HG03565 (cell line): ENCODE data around the gene CHRD.

Source experiments
- ATAC-seq: cut with Tn5 transposase; IDR thresholded peaks from one replicate; pipeline ENCODE4 v1.9.1; 2021; ENCODE audit warnings: mild to moderate bottlenecking, moderate library complexity; ENCODE audit not compliant: unreplicated experiment

The CHRD gene

DNA sequence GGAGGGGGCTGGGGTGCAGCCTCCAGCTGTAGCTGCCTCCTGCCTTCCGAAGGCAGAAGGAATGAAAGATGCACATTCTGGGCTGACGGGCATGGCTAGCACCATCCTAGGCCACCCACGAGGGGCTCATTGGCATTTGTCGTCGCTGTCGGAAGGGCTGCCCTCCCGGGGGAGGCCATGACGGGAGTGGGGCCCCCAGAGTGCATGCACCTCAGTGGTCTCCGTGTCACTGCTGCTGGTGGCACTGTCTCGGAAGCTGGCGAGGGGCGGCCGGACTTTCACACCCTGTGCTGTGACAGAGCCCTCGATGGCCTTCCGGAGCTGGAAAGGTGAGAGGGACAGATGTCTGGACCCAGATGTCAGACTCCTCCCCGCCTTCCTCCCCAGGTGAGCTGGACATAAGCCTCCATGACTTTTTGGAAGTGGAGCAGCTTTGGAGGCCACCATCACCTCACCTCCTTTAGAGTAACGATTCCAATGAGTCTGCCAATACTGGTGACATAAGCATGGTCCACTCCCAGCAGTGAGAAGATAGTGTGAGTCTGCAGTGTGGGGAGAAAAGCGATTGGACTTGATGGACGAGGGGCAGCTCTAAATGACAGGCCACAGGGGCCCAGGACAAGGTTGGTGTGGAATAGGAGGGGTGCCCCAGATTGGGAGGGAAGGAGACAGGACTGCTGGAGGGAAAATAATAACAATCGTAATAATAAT lies 33.2 kb upstream of the CHRD start:
- ATAC-seq, result no peak

DNA sequence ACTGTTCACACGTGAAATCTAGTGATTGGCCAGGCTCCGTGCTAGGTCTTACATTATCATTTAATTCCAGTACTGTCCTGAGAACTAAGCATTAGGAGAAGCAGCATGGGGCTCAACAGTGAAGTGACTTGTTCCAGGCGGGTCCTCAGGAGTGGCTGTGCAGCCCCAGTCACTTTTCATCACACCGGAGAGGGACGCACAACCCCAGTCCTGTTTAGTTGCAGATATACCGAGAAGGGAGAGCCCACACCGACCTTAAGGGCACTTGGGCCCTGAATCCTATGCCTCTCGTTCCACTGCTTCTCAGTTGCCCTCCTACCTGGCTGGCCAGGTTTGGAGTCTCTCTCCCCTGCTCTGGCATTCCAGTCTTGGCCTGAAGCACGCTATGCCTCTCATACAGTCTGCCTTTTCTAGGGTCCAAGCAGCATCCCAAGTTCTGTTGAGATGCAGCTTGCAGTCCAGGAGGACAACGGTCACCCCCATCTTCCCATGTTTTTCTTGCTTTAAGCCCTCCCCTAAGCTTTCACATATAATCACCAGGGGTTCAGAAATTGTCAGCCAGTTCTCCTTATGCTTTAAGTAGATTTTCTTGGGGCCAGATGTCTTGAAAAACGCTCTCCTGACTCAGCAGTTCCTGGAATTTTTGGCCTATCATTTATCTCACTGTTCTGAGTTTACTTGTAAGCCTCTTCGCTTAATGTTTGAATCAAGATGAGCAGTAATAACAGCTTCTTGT lies 32.4 kb upstream of the CHRD start:
- ATAC-seq, result no peak

- no peak for ATAC-seq
Measured at GRCh38 chr3:184348057-184348382, 31.8 kb upstream of the CHRD start.

GRCh38 chr3:184349563-184350470 lies 30.0 kb upstream of the CHRD start:
- ATAC-seq, result no peak

DNA sequence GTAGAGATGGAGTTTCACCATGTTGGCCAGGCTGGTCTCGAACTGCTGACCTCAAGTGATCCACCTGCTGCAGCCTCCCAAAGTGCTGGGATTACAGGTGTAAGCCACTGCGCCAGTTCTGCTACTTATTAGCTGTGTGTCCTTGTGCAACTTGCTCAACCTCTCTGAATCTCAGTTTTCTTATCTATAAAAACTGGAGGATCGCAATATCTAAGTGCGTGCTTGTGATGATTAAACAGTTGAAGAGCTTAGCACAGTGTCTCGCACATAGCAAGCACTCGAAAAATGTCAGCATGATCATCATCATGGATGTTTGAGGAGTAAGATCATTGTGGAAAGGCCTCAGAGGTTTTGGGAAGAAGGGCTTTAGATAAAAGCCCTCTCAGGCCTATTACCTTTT lies 29.2 kb upstream of the CHRD start:
- no peak for ATAC-seq

GRCh38 chr3:184351511-184352148 lies 28.2 kb upstream of the CHRD start:
- ATAC-seq, result no peak

GRCh38 chr3:184352149-184352785 lies 27.6 kb upstream of the CHRD start:
- ATAC-seq, result no peak

DNA sequence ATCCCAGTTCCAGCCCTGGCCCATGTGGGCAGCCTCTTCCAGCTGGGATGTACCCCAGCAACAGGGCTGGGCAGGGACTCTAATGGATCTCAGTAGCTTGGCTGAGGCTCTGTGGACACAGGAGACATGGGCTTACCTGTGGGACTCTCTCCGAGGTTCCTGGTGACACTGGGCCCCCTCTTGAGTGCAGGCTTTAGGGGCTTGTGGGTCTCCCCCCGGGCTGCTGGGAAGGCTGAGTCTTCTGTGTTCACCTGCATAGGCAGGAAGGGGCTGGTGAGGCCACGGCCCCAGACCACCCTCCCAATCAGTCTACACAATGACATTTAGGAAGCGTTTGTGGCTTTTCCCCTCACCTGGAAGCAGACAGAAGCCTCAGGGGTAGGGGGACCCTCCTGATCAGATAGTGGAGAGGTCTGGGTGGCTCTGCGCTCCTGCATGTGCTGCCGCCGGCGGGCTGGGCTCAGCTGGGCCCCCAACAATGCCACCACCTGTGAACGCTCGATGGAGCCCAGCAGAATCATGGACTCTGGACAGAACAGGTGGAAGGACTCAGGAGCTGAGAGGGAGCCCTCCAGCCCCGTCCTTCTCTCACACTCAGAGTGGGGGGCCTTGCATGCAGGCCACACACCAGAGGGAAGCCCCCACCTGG lies 26.8 kb upstream of the CHRD start:
- no peak for ATAC-seq

DNA sequence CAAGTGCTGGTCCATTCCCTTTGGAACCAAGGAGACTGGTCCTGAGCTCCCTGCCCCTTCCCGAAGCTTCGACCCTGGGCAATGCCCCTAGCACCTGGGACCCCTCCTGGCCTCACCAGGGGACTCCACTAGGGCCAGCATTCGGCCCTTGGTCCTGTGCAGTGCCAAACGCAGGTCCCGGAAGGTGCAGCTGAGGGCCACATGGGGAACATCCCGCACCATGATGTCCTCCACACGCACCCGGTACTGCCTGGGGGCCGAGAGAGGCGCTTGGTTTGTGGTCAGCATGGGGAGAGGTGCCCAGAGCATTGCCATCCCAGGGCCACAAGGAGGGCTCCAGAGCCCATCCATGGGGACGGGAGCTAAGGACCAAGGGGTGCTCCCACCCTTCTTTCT lies 26.3 kb upstream of the CHRD start:
- no peak for ATAC-seq

- no peak for ATAC-seq
Measured at GRCh38 chr3:184354121-184354728, 25.6 kb upstream of the CHRD start.

- ATAC-seq, result no peak
Measured at GRCh38 chr3:184354754-184355153, 25.1 kb upstream of the CHRD start.

DNA sequence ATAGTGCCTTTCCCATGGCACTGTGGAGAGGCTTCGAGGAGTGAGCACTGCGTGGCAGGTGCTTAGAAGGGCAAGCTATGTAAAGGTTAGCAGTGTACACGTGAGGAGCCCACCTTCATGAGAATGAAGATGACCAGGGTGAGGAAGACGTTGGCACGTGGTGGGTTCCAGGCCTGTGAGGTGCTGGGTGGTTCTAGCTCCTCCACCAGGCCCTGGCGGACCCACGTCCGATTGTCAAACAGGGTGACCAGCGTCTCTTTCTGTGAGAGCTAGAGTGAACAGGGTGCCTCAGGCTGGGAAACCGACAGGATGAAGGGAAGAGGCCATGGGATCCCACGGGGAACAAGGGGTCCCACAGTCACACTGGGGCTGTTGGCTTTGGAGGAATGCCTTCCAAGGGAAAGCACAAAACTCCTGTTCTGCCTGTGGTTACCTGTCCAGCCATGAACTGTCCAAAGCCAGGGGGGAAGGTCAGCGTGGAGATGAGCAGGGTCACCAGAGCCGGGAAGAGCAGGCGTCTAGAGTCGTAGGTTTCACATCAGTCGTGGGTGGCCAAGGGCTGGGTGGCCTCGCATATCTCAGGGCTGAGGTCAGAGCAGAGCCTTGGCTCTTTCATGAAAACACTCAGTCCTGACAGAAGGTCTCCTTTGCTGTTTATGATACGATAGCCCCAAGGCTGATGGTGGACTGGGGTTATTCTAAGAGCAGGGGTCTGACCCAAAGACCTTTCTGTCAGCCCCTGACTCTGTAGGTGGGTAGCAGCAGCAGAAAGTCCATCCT lies 24.4 kb upstream of the CHRD start:
- no peak for ATAC-seq

GRCh38 chr3:184357248-184358123 lies 22.4 kb upstream of the CHRD start:
- no peak for ATAC-seq

DNA sequence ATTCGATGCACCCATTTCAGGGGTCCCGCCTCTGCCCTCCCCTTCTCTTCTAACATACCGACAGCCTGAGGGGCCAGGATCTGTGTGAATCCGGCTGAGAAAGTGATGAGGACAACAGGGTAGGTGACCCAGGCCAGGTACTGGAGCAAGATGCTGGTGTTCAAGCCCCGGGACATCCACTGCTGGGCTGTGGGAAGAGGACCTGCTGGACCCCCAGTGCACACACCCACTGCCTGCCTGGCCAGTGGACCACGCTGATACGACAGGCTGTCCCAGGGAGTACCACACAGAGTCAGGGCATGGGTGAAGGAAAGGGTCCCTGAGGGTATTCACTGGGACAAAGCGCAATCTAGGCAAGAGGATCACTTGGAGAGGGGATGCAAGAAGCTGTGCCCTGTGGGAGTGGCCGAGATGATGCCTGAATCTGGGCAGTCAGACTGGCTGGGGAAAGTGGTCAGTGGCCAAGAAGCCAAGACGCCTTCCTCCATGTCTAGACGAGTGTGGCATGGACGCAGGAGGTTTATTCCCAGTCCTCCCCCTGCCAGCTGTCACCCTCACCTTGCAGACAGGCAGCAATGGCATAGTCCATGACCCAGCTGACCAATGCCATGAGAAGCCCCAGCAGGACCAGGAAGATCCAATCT lies 21.6 kb upstream of the CHRD start:
- ATAC-seq, result no peak

- ATAC-seq, result no peak
Measured at GRCh38 chr3:184358921-184359350, 20.9 kb upstream of the CHRD start.

DNA sequence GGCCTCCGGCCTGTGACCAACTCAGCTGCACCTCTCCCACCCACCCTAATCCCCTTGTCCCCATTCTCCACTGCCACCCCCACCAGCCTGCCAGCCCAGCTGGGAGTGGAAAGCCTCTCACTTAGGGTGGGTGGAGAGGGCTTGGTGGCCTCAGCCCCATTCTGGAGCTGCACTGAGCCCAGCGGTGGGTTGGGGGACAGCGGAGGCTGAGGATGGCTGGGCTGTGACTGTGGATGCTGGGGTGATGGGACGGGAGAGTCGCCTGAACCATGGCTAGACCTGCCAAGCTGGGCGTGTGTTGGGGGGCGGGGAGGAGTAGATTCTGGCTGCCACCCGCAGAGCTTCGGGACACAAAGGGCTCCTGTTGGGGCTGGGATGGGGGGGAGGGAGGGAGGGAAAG lies 20.2 kb upstream of the CHRD start:
- ATAC-seq, result no peak

DNA sequence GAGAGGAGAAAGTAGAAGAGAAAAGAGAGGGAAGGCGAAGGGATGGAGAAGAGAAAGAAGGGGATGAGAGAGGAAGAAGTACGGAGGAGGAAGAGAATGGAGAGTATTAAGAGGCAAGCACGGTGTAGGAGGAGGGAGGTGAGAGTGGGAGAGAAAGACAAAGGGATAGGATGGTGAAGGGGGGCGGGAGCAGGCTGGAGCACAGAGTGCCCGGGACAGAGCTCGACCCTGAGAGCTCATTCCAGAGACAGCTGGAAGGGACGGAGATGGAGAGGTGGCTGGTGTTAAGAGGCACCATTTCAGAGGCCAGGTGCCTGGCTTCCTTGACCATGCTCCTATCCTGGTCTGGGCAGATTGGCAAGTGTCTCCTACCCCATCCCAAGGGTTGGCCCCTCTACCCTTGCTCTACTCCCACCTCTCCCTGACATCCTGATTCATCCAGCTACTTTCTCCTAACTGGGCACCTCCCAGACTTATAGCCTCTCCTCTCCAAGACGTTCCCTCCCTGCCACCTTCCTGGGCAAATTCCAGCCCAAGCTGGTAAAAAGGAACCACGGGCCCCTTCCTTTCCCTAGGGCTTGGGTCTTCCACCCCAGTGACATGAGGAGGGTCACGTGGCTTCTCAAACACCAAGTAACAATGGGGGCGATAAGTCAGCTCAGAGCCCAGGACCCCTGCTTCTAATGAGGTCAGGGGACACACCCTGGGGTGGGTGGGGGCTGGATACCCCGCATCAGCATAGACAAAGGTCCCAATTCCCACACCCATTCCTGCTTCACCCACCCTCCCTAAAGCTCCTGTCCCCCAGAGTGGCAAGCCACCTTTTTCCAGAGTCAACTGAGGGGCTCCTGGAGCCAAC lies 19.6 kb upstream of the CHRD start:
- no peak for ATAC-seq
